HepG2 (cell line): ENCODE results near the gene CBLN3. TPM values are rescaled to one million over a fixed set of nuclear protein-coding genes. Genes with fewer than 3 reads are reported as not detected.

Experiments
- AKAP8 ChIP-seq: sonication (generic); formaldehyde crosslinking; IDR thresholded peaks from 2 replicates; pipeline ENCODE4 v1.5.1; 2020; ENCODE audit warnings: mild to moderate bottlenecking, missing genetic modification reagents
- ATF7 ChIP-seq, 2 experiments: fragments of 450-650 bp in 1 of 2; sonication (generic) in 1 of 2; formaldehyde crosslinking in 1 of 2; IDR thresholded peaks; 2 replicates each; pipeline versions ENCODE4 v1.4.0 to v1.6.1; 2016 to 2020; ENCODE audit warnings: antibody characterized with exemption in 1 of 2, mild to moderate bottlenecking in 1 of 2, missing genetic modification reagents in 1 of 2
- CTCF ChIP-seq: sonication (generic); formaldehyde crosslinking; IDR thresholded peaks from 2 replicates; pipeline ENCODE4 v1.5.0; 2020; ENCODE audit warnings: mild to moderate bottlenecking, missing genetic modification reagents, moderate library complexity
- ESRRA ChIP-seq: sonication (generic); formaldehyde crosslinking; IDR thresholded peaks from 2 replicates; pipeline ENCODE4 v1.5.1; 2020; ENCODE audit warnings: mild to moderate bottlenecking, low read depth, missing genetic modification reagents
- NFE2L2 ChIP-seq: fragments of 150-350 bp; IDR thresholded peaks from 2 replicates; pipeline ENCODE4 v1.6.1; 2014; ENCODE audit warnings: low read length
- PHF21A ChIP-seq: sonication (generic); formaldehyde crosslinking; IDR thresholded peaks from 2 replicates; pipeline ENCODE4 v1.5.0; 2020; ENCODE audit warnings: mild to moderate bottlenecking, missing genetic modification reagents
- ZBTB2 ChIP-seq: sonication (generic); formaldehyde crosslinking; IDR thresholded peaks from 2 replicates; pipeline ENCODE4 v1.8.0; 2022; ENCODE audit warnings: low read depth, missing genetic modification reagents
- ZHX2 ChIP-seq, 2 experiments: sonication (generic) in 1 of 2; formaldehyde crosslinking in 1 of 2; IDR thresholded peaks; 2 replicates each; pipeline versions ENCODE4 v1.6.1 to v1.9.0; 2014 to 2022; ENCODE audit warnings: antibody characterized with exemption in 1 of 2, borderline replicate concordance in 1 of 2, inconsistent platforms in 1 of 2, low read depth in 1 of 2, missing genetic modification reagents in 1 of 2
- ZMAT5 ChIP-seq: sonication (generic); formaldehyde crosslinking; IDR thresholded peaks from 2 replicates; pipeline ENCODE4 v1.5.0; 2020; ENCODE audit warnings: mild to moderate bottlenecking, low read depth, missing genetic modification reagents, borderline replicate concordance
- ZNF225 ChIP-seq: sonication (generic); formaldehyde crosslinking; IDR thresholded peaks from 2 replicates; pipeline ENCODE4 v1.4.0; 2020; ENCODE audit warnings: mild to moderate bottlenecking, missing genetic modification reagents
- ZNF432 ChIP-seq: sonication (generic); formaldehyde crosslinking; IDR thresholded peaks from 2 replicates; pipeline ENCODE4 v1.5.0; 2020; ENCODE audit warnings: missing genetic modification reagents, mild to moderate bottlenecking, borderline replicate concordance
- ZNF772 ChIP-seq: sonication (generic); formaldehyde crosslinking; IDR thresholded peaks from 2 replicates; pipeline ENCODE4 v1.5.0; 2020; ENCODE audit warnings: mild to moderate bottlenecking, missing genetic modification reagents
- polyA plus RNA-seq, 8 experiments: library from polyadenylated mRNA; depleted of rRNA in 3 of 8; stranded (reverse) in 7 of 8; unstranded in 1 of 8; fragments of >200 nt; fragmentation: Illumina TruSeq in 4 of 8; extraction: Trizol in 4 of 8; gene quantifications; 2 replicates each; pipeline versions ENCODE4 v1.2.1 to v1.2.3, GENCODE V29; 2011 to 2016; ENCODE audit warnings: low read depth in 4 of 8, missing spikeins in 1 of 8, mixed read lengths in 1 of 8; ENCODE audit not compliant: insufficient read depth in 1 of 8
- total RNA-seq, 5 experiments: library from RNA; depleted of rRNA; stranded (reverse); fragments of >200 nt; fragmentation: Illumina TruSeq; extraction: Trizol; gene quantifications; 2 replicates each; pipeline ENCODE4 v1.2.3, GENCODE V29; 2016; ENCODE audit warnings: low read depth in 1 of 5
- TF ChIP-seq, protein P1 (sequence below), 2 experiments: IDR thresholded peaks; 2 replicates each; pipeline ENCODE4 v1.6.1; 2011 to 2012; ENCODE audit warnings: low read length in 2 of 2, borderline replicate concordance in 1 of 2, low read depth in 1 of 2, mild to moderate bottlenecking in 1 of 2, moderate library complexity in 1 of 2

The CBLN3 gene
- total and polyA plus RNA-seq, 2 of the 13 experiments (the other 11 are each of a cell fraction or from before 2014, with no cell fraction given), result 0.66 to 0.98 TPM

DNA sequence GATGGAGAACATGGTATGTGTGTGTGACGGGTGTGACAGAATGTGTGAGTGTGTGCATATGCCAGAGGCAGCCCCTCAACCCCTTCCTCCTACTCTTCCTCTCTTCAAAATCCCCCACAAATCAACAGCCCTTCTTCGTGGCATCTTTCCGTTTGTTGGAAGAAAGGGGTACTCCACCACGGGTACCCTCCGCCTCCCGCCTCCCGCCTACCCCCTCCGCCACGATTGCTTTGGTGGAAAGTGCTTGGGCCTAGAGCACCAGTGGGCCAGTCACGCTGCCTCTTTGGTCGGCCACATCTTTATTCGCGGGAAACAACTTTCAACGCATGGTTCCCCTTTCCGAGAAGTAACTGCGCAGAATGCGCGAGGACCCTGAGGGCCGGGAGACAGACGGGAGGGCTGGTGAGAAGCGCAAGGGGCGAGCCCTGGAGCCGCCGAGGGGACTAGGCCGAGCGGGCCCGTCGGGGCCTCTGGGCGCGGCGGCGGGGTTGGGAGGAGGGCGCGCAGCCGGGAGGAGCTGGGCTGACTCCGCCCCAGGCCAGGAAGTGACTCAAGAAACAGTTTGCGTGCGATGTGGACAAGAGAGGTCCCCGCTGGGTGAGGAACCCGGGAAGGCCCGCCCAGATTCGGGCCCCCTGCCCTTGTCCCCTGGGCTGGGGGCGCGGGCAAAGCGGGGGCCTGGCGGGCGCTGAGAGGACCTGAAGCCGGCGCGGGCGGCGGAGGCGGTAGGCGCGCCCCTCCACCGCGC, at the start of gene CBLN3, which contains the start of gene KHNYN (continued):
- no peak; the same call in 1 of the 2 replicates for TF ChIP-seq ESRRA (CRISPR knock-in tag)
- TF ChIP-seq, protein P1, sequence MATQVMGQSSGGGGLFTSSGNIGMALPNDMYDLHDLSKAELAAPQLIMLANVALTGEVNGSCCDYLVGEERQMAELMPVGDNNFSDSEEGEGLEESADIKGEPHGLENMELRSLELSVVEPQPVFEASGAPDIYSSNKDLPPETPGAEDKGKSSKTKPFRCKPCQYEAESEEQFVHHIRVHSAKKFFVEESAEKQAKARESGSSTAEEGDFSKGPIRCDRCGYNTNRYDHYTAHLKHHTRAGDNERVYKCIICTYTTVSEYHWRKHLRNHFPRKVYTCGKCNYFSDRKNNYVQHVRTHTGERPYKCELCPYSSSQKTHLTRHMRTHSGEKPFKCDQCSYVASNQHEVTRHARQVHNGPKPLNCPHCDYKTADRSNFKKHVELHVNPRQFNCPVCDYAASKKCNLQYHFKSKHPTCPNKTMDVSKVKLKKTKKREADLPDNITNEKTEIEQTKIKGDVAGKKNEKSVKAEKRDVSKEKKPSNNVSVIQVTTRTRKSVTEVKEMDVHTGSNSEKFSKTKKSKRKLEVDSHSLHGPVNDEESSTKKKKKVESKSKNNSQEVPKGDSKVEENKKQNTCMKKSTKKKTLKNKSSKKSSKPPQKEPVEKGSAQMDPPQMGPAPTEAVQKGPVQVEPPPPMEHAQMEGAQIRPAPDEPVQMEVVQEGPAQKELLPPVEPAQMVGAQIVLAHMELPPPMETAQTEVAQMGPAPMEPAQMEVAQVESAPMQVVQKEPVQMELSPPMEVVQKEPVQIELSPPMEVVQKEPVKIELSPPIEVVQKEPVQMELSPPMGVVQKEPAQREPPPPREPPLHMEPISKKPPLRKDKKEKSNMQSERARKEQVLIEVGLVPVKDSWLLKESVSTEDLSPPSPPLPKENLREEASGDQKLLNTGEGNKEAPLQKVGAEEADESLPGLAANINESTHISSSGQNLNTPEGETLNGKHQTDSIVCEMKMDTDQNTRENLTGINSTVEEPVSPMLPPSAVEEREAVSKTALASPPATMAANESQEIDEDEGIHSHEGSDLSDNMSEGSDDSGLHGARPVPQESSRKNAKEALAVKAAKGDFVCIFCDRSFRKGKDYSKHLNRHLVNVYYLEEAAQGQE (IDR thresholded peaks at IDR 0.05; ENCODE audit: borderline replicate concordance in 1 of 2, low read depth in 1 of 2, low read length in 2 of 2), result peak in 1 of 2 experiments; percentile 69; a peak in 1 of 4 replicates
- peak; percentile 87; the same call in 1 of the 2 replicates for TF ChIP-seq ZNF225
- TF ChIP-seq AKAP8 (CRISPR knock-in tag), result peak; percentile 53; the same call in 1 of the 2 replicates
- no peak; the same call in 1 of the 2 replicates for TF ChIP-seq ZBTB2 (CRISPR knock-in tag)
- TF ChIP-seq NFE2L2, result no peak
- 0 out of 2 replicates have a peak, but pooled peaks have one; percentile 3 for TF ChIP-seq ZHX2 (IDR thresholded peaks at IDR 0.05; ENCODE audit: low read depth)
- no peak for TF ChIP-seq ZHX2 (CRISPR knock-in tag; IDR thresholded peaks at IDR 0.05; ENCODE audit: borderline replicate concordance)
- peak; percentile 93; the same call in 1 of the 2 replicates for TF ChIP-seq ZNF772 (CRISPR knock-in tag)
- TF ChIP-seq ZMAT5, result no peak
- TF ChIP-seq PHF21A (CRISPR knock-in tag), result no peak
- peak; percentile 23 for TF ChIP-seq CTCF (CRISPR knock-in tag)
- no peak for TF ChIP-seq ZNF432 (CRISPR knock-in tag)
- no peak for TF ChIP-seq ATF7 (IDR thresholded peaks at IDR 0.05)
- peak; percentile 35; the same call in 1 of the 2 replicates for TF ChIP-seq ATF7 (CRISPR knock-in tag; IDR thresholded peaks at IDR 0.05)
